Adrenal gland (tissue), 19 donors: ENCODE data around the gene DCAF7. TPM values are rescaled to one million over a fixed set of nuclear protein-coding genes. Genes with fewer than 3 reads are reported as not detected.

ENCODE experiments used
- DNase-seq, 7 donors: peaks; one replicate each; pipeline ENCODE4 v3.0.0-alpha.2; 2019 to 2020
- H3K27ac ChIP-seq, 5 donors: fragments of 200-600 bp; sonication (generic) in 4 of 5; 1 replicate in 3 of 5; 2 replicates in 2 of 5; pipeline versions ENCODE4 v1.5.1 to v1.8.0; 2016 to 2020; ENCODE audit warnings: mild to moderate bottlenecking in 1 of 5
- H3K27me3 ChIP-seq: fragments of 200-600 bp; 2 replicates; pipeline ENCODE4 v1.8.0; 2021
- H3K36me3 ChIP-seq, 2 donors: fragments of 200-600 bp; replicated peaks in 1 of 2; 1 replicate in 1 of 2; 2 replicates in 1 of 2; pipeline versions ENCODE4 v1.5.1 to v1.8.0; 2018 to 2022
- H3K4me1 ChIP-seq, 2 donors: fragments of 200-600 bp; replicated peaks in 1 of 2; 1 replicate in 1 of 2; 2 replicates in 1 of 2; pipeline versions ENCODE4 v1.5.1 to v1.8.0; 2018 to 2021
- H3K4me3 ChIP-seq, 4 donors: fragments of 200-600 bp; sonication (generic) in 3 of 4; one replicate each; pipeline ENCODE4 v1.5.1; 2016 to 2018
- H3K9me3 ChIP-seq, 3 donors: fragments of 200-600 bp; sonication (generic) in 1 of 3; replicated peaks in 1 of 3; 1 replicate in 2 of 3; 2 replicates in 1 of 3; pipeline versions ENCODE4 v1.5.1 to v1.8.0; 2016 to 2021
- CTCF ChIP-seq, 6 experiments: fragments of 450-650 bp in 4 of 6; fragments of 200-600 bp in 2 of 6; sonication (generic) in 1 of 6; IDR thresholded peaks; 1 replicate in 5 of 6; 2 replicates in 1 of 6; pipeline versions ENCODE4 v1.5.1 to v1.8.0; 2016 to 2021; ENCODE audit warnings: antibody characterized with exemption in 6 of 6, mild to moderate bottlenecking in 2 of 6, moderate library complexity in 1 of 6
- POLR2A ChIP-seq, 2 donors: fragments of 450-650 bp; IDR thresholded peaks; one replicate each; pipeline ENCODE4 v1.6.1; 2017; ENCODE audit warnings: antibody characterized with exemption in 2 of 2, mild to moderate bottlenecking in 2 of 2, moderate library complexity in 1 of 2
- WGBS, 4 donors: extraction: QIAGEN DNeasy Blood & Tissue Kit in 2 of 4; methylation state at CpG; one replicate each; pipeline versions ENCODE4 v1.1.5 to v1.1.7; 2013 to 2017; 5-methylcytosine and 5-hydroxymethylcytosine counted together
- intact Hi-C, 2 donors: fragments of 100-400 bp; cut with DNase I; formaldehyde crosslinking; loops; one replicate each; pipeline versions ENCODE4 v1.14.1 to v1.15.0; 2022 to 2023
- long read RNA-seq, 10 donors: library from polyadenylated mRNA in 3 of 10; unstranded in 2 of 10; stranded (forward) in 1 of 10; transcript quantifications; one replicate each; pipeline ENCODE4 v2.0.0 and lab custom pipeline, GENCODE V29; 2021 to 2026
- polyA plus RNA-seq, 3 donors: library from polyadenylated mRNA; stranded (reverse); fragments of 200-250 nt in 2 of 3; fragments of 350-450 nt in 1 of 3; fragmentation: Illumina TruSeq in 1 of 3; extraction: RNeasy Lipid Tissue Mini Kit (QIAGEN cat#74804) in 1 of 3; gene quantifications; one replicate each; pipeline ENCODE4 v1.2.3, GENCODE V29; 2013 to 2014
- total RNA-seq, 9 donors: library from RNA; depleted of rRNA in 4 of 9; stranded (reverse); fragments of >200 nt in 4 of 9; fragments of 120-200 nt in 1 of 9; fragmentation: NEBNext Ultra II Directional in 1 of 9; extraction: Animal tissue kit (Norgen Biotek cat#: 25700) in 1 of 9; gene quantifications; one replicate each; pipeline versions ENCODE4 v1.1.0 to v1.2.4, GENCODE V29; 2013 to 2023
- donor health status: healthy with polysubstance abuse.
- donor health status: Bipolar disorder and iron deficiency.
- donor health status: DM: yes; HTN: yes; CAD: no.
- donor health status: DM: no; HTN: no; CAD: no.
- donor health status: DM: no; HTN: no; CAD: no.
- donor health status: DM: yes; HTN: yes; CAD: no.

DCAF7 gene
- total RNA-seq = 10 to 100 TPM; 33.8 to 69.8 (median 48.8) TPM
- 10 to 100 TPM; 12.2 to 50.6 (median 19.7) TPM for polyA plus RNA-seq
- long read RNA-seq, donor 1, full-length matches to known transcripts = 16 of 24 reads
- long read RNA-seq, donor 1, partial matches to known transcripts = 8 of 24 reads
- long read RNA-seq, donor 1, other reads (novel, unspliced or antisense) = 0 of 24 reads
- long read RNA-seq, donor 2, full-length matches to known transcripts = 20 of 46 reads
- long read RNA-seq, donor 2, partial matches to known transcripts = 26 of 46 reads
- long read RNA-seq, donor 2, other reads (novel, unspliced or antisense) = 0 of 46 reads
- long read RNA-seq, donor 3, full-length matches to known transcripts = 8 of 22 reads
- long read RNA-seq, donor 3, partial matches to known transcripts = 14 of 22 reads
- long read RNA-seq, donor 3, other reads (novel, unspliced or antisense) = 0 of 22 reads
- long read RNA-seq, donor 4, full-length matches to known transcripts = 10 of 15 reads
- long read RNA-seq, donor 4, partial matches to known transcripts = 0 of 15 reads
- long read RNA-seq, donor 4, other reads (novel, unspliced or antisense) = 5 of 15 reads
- long read RNA-seq, donor 5, full-length matches to known transcripts = 34 of 49 reads
- long read RNA-seq, donor 5, partial matches to known transcripts = 3 of 49 reads
- long read RNA-seq, donor 5, other reads (novel, unspliced or antisense) = 12 of 49 reads
- long read RNA-seq, donor 6, full-length matches to known transcripts = 12 of 18 reads
- long read RNA-seq, donor 6, partial matches to known transcripts = 0 of 18 reads
- long read RNA-seq, donor 6, other reads (novel, unspliced or antisense) = 6 of 18 reads
- long read RNA-seq, donor 7, full-length matches to known transcripts = 7 of 13 reads
- long read RNA-seq, donor 7, partial matches to known transcripts = 6 of 13 reads
- long read RNA-seq, donor 7, other reads (novel, unspliced or antisense) = 0 of 13 reads
- long read RNA-seq, donor 8, full-length matches to known transcripts = 19 of 35 reads
- long read RNA-seq, donor 8, partial matches to known transcripts = 16 of 35 reads
- long read RNA-seq, donor 8, other reads (novel, unspliced or antisense) = 0 of 35 reads
- long read RNA-seq, donor 9, full-length matches to known transcripts = 12 of 25 reads
- long read RNA-seq, donor 9, partial matches to known transcripts = 13 of 25 reads
- long read RNA-seq, donor 9, other reads (novel, unspliced or antisense) = 0 of 25 reads
- long read RNA-seq, donor 10, full-length matches to known transcripts = 10 of 34 reads
- long read RNA-seq, donor 10, partial matches to known transcripts = 24 of 34 reads
- long read RNA-seq, donor 10, other reads (novel, unspliced or antisense) = 0 of 34 reads

- no peaks in the 10 kb centered on the region for H3K27me3 ChIP-seq
- intact Hi-C loops = no loop called here
- peaks cover 6 to 42% of the 10 kb centered on the region in 2 donors for H3K4me1 ChIP-seq
- H3K9me3 ChIP-seq = no peaks in the 10 kb centered on the region
- TF ChIP-seq CTCF (IDR thresholded peaks at IDR 0.05) (no peak), POLR2A (IDR thresholded peaks at IDR 0.05) (peak; percentile 42 to 88)
- H3K36me3 ChIP-seq = no peaks in the 10 kb centered on the region
- peak within 1 kb of the TSS; percentile 27 to 92 (median 82) for H3K4me3 ChIP-seq
- whole genome bisulfite sequencing, 4 donors = 0 to 1% (median 0%) methylated on average over 12 to 72 of the region's 72 CpGs
- peak; percentile 99 to 100 (median 100) for DNase-seq
- H3K27ac ChIP-seq = peak within 1 kb of the TSS; percentile 90 to 96 (median 94)
Observed at GRCh38 chr17:63549946-63550816, at the start of gene DCAF7. TSS of gene DCAF7 (plus strand) at chr17:63550477. CDS start at chr17:63550678, 201 bp downstream.

GRCh38 chr17:63500543-63501390 is 49.5 kb upstream of the DCAF7 start:
- H3K4me3 ChIP-seq = no peak overlapping the region
- DNase-seq = no peak
- no peaks in the 10 kb centered on the region for H3K36me3 ChIP-seq
- H3K27ac ChIP-seq = no peak overlapping the region
- WGBS, 4 donors = 48 to 55% (median 52%) methylated on average over 14 of the region's 14 CpGs
- H3K27me3 ChIP-seq = no peaks in the 10 kb centered on the region
- TF ChIP-seq CTCF (IDR thresholded peaks at IDR 0.05) (no peak), POLR2A (IDR thresholded peaks at IDR 0.05) (no peak)
- no peaks in the 10 kb centered on the region for H3K4me1 ChIP-seq
- no peaks in the 10 kb centered on the region for H3K9me3 ChIP-seq
- intact Hi-C loops = no loop called here

- 72 to 79% (median 79%) methylated on average over 8 of the region's 8 CpGs for WGBS, 4 donors
- DNase-seq = no peak
- intact Hi-C loops = no loop called here
- H3K4me1 ChIP-seq = no peaks in the 10 kb centered on the region
- no peak overlapping the region for H3K27ac ChIP-seq
- no peaks in the 10 kb centered on the region for H3K9me3 ChIP-seq
- no peaks in the 10 kb centered on the region for H3K36me3 ChIP-seq
- H3K27me3 ChIP-seq = no peaks in the 10 kb centered on the region
- H3K4me3 ChIP-seq = no peak overlapping the region
- no peak for TF ChIP-seq CTCF (IDR thresholded peaks at IDR 0.05)
- TF ChIP-seq POLR2A (IDR thresholded peaks at IDR 0.05) = no peak
Observed at GRCh38 chr17:63503341-63503705, 47.0 kb upstream of the DCAF7 start.
